Small intestine (tissue), 7 donors: ENCODE data around the gene CREB3L2. TPM values are rescaled to one million over a fixed set of nuclear protein-coding genes. Genes with fewer than 3 reads are reported as not detected.
"Not testable (repeated sequence)": the region's sequence is repeated elsewhere in the genome, so short reads cannot be mapped to it uniquely, and the experiment has no call there.

ENCODE experiments used
- DNase-seq, 2 donors: peaks; one replicate each; pipeline versions ENCODE4 v3.0.0 to v3.0.0-alpha.2; 2013
- FAIRE-seq: peaks from 2 replicates; lab custom pipeline; 2012; peaks lifted over from hg19 to GRCh38; lab: Jason Lieb, UNC
- H3K27ac ChIP-seq, 3 donors: one replicate each; pipeline ENCODE4 v1.5.1; 2013; ENCODE audit warnings: low read length in 2 of 3, mild to moderate bottlenecking in 2 of 3, control low read depth in 1 of 3, inconsistent platforms in 1 of 3, low read depth in 1 of 3, moderate library complexity in 1 of 3
- H3K27me3 ChIP-seq, 3 donors: one replicate each; pipeline ENCODE4 v1.6.1; 2013; ENCODE audit warnings: low read length in 3 of 3, inconsistent platforms in 1 of 3; ENCODE audit not compliant: control insufficient read depth in 3 of 3, insufficient read depth in 3 of 3
- H3K36me3 ChIP-seq, 3 donors: one replicate each; pipeline ENCODE4 v1.6.1; 2013; ENCODE audit warnings: low read length in 3 of 3, inconsistent platforms in 1 of 3, low read depth in 1 of 3, mild to moderate bottlenecking in 1 of 3, moderate library complexity in 1 of 3; ENCODE audit not compliant: control insufficient read depth in 3 of 3, insufficient read depth in 2 of 3
- H3K4me1 ChIP-seq, 3 donors: one replicate each; pipeline ENCODE4 v1.6.1; 2013; ENCODE audit warnings: low read length in 2 of 3, inconsistent platforms in 1 of 3, low read depth in 1 of 3, mild to moderate bottlenecking in 1 of 3, moderate library complexity in 1 of 3; ENCODE audit not compliant: control insufficient read depth in 3 of 3, insufficient read depth in 2 of 3
- H3K4me3 ChIP-seq, 3 donors: one replicate each; pipeline ENCODE4 v1.5.1; 2013; ENCODE audit warnings: low read length in 3 of 3, control low read depth in 1 of 3, inconsistent platforms in 1 of 3, low read depth in 1 of 3, mild to moderate bottlenecking in 1 of 3, moderate library complexity in 1 of 3
- H3K9me3 ChIP-seq, 2 donors: one replicate each; pipeline ENCODE4 v1.6.1; 2013; ENCODE audit warnings: low read depth in 1 of 2, low read length in 1 of 2; ENCODE audit not compliant: control insufficient read depth in 2 of 2, insufficient read depth in 1 of 2
- WGBS, 3 donors: extraction: QIAGEN DNeasy Blood & Tissue Kit; methylation state at CpG; one replicate each; pipeline ENCODE4 v1.1.7; 2013; 5-methylcytosine and 5-hydroxymethylcytosine counted together
- polyA plus RNA-seq, 4 donors: library from polyadenylated mRNA; stranded (reverse) in 3 of 4; unstranded in 1 of 4; fragments of 200-250 nt in 3 of 4; fragments of 120-200 nt in 1 of 4; gene quantifications; one replicate each; pipeline versions ENCODE4 v1.2.1 to v1.2.3, GENCODE V29; 2013
- donor health status: healthy with polysubstance abuse.
- donor health status: control.
- donor health status: control.
- donor health status: Bipolar disorder and iron deficiency.
- donor health status: healthy.

Gene CREB3L2
- polyA plus RNA-seq, 4 donors, result 8.9 to 52.5 (median 11.3) TPM

- Histone ChIP-seq H3K27me3 (no peaks in the 10 kb centered on the region), H3K4me1 (peaks cover 0 to under 1% (median 0%) of the 10 kb centered on the region in 3 donors), H3K27ac (no peak overlapping the region), H3K4me3 (no peak overlapping the region), H3K9me3 (peaks cover 0 to 3% of the 10 kb centered on the region in 2 donors), H3K36me3 (no peaks in the 10 kb centered on the region)
- FAIRE-seq, result no peak
- DNase-seq, result no peak
These were observed 22.4 kb upstream of the CREB3L2 start for GRCh38 chr7:138024343-138024691.

- Histone ChIP-seq H3K36me3 (no peaks in the 10 kb centered on the region), H3K27me3 (no peaks in the 10 kb centered on the region), H3K9me3 (peaks cover 0 to 3% of the 10 kb centered on the region in 2 donors), H3K4me1 (no peaks in the 10 kb centered on the region), H3K27ac (no peak overlapping the region), H3K4me3 (no peak overlapping the region)
- no peak for DNase-seq
- WGBS, 3 donors, result 34 to 72% (median 48%) methylated on average over 3 of the region's 3 CpGs
- no peak for FAIRE-seq
These were observed 21.9 kb upstream of the CREB3L2 start for GRCh38 chr7:138023618-138024342.

- FAIRE-seq, result no peak
- H3K27me3 ChIP-seq, result no peaks in the 10 kb centered on the region
- H3K4me1 ChIP-seq, result no peaks in the 10 kb centered on the region
- no peak for DNase-seq
- no peaks in the 10 kb centered on the region for H3K36me3 ChIP-seq
- 80 to 88% (median 83%) methylated on average over 6 of the region's 6 CpGs for WGBS, 3 donors
- H3K27ac ChIP-seq, result no peak overlapping the region
- H3K4me3 ChIP-seq, result no peak overlapping the region
- H3K9me3 ChIP-seq, result peaks cover 0 to 3% of the 10 kb centered on the region in 2 donors
These were observed 20.0 kb upstream of the CREB3L2 start for GRCh38 chr7:138021889-138022288.

GRCh38 chr7:138017992-138018391 is 16.1 kb upstream of the CREB3L2 start:
- H3K27me3 ChIP-seq, result no peaks in the 10 kb centered on the region
- H3K36me3 ChIP-seq, result no peaks in the 10 kb centered on the region
- H3K4me1 ChIP-seq, result no peaks in the 10 kb centered on the region
- H3K9me3 ChIP-seq, result no peaks in the 10 kb centered on the region
- no peak overlapping the region for H3K27ac ChIP-seq
- no peak for DNase-seq
- WGBS, 3 donors, result 86 to 92% (median 91%) methylated on average over 1 of the region's 1 CpG
- no peak for FAIRE-seq
- no peak overlapping the region for H3K4me3 ChIP-seq

- FAIRE-seq (no peak), DNase-seq (no peak)
- no peaks in the 10 kb centered on the region for H3K27me3 ChIP-seq
- 87 to 91% (median 91%) methylated on average over 5 of the region's 5 CpGs for WGBS, 3 donors
- no peaks in the 10 kb centered on the region for H3K9me3 ChIP-seq
- H3K36me3 ChIP-seq, result no peaks in the 10 kb centered on the region
- peaks cover 0 to 3% (median 0%) of the 10 kb centered on the region in 3 donors for H3K4me1 ChIP-seq
- no peak overlapping the region for H3K27ac ChIP-seq
- H3K4me3 ChIP-seq, result no peak overlapping the region
These were observed 13.2 kb upstream of the CREB3L2 start for GRCh38 chr7:138015096-138015495.

- H3K27me3 ChIP-seq, result no peaks in the 10 kb centered on the region
- no peaks in the 10 kb centered on the region for H3K36me3 ChIP-seq
- H3K9me3 ChIP-seq, result no peaks in the 10 kb centered on the region
- FAIRE-seq (no peak), DNase-seq (no peak)
- WGBS, 3 donors, result 64 to 75% (median 69%) methylated on average over 1 of the region's 1 CpG
- H3K27ac ChIP-seq, result no peak overlapping the region
- peaks cover 0 to 3% (median 0%) of the 10 kb centered on the region in 3 donors for H3K4me1 ChIP-seq
- no peak overlapping the region for H3K4me3 ChIP-seq
These were observed 12.8 kb upstream of the CREB3L2 start for GRCh38 chr7:138014686-138015085.

GRCh38 chr7:138014201-138014600 is 12.3 kb upstream of the CREB3L2 start:
- not testable (repeated sequence) for DNase-seq, H3K36me3 ChIP-seq, H3K27me3 ChIP-seq, H3K27ac ChIP-seq, H3K4me1 ChIP-seq, H3K4me3 ChIP-seq, FAIRE-seq, H3K9me3 ChIP-seq
- WGBS, 3 donors, result 83 to 88% (median 86%) methylated on average over 4 of the region's 4 CpGs

GRCh38 chr7:138009350-138009653 is 7.4 kb upstream of the CREB3L2 start:
- Histone ChIP-seq H3K27me3 (no peaks in the 10 kb centered on the region), H3K9me3 (no peaks in the 10 kb centered on the region), H3K36me3 (no peaks in the 10 kb centered on the region), H3K4me1 (peaks cover 0 to 3% (median 0%) of the 10 kb centered on the region in 3 donors), H3K4me3 (no peak overlapping the region), H3K27ac (no peak overlapping the region)
- no peak for DNase-seq
- no peak for FAIRE-seq
- whole genome bisulfite sequencing, 3 donors, result 84 to 100% (median 92%) methylated on average over 1 of the region's 1 CpG
